NCI-H1436 treated with DMSO at 0.1 percent for 48 hours (cell line): ENCODE measurements around the gene TAS2R50.
"Not testable (repeated sequence)": the region's sequence is repeated elsewhere in the genome, so short reads cannot be mapped to it uniquely, and the experiment has no call there.

Source experiments
- DNase-seq: peaks from one replicate; lab custom pipeline; 2025; lab: John Stamatoyannopoulos, UW

The TAS2R50 gene

GRCh38 chr12:10986812-10987211, at the start of gene TAS2R50:
Gene TAS2R50, minus strand, starts transcription at chr12:10986912. Its CDS starts 52 bp downstream, at chr12:10986860.
- DNase-seq, result no peak

- DNase-seq, result not testable (repeated sequence)
Observed at GRCh38 chr12:11033959-11034358, 47.2 kb upstream of the TAS2R50 start.

GRCh38 chr12:11031307-11031706, 44.6 kb upstream of the TAS2R50 start, which contains the start of gene TAS2R31:
Gene TAS2R31, minus strand, starts transcription at chr12:11031407. Its CDS starts 72 bp downstream, at chr12:11031335.
- DNase-seq, result no peak

GRCh38 chr12:11026118-11026517, 39.4 kb upstream of the TAS2R50 start:
- no peak for DNase-seq

GRCh38 chr12:11023387-11023786, 36.7 kb upstream of the TAS2R50 start:
- DNase-seq, result no peak

GRCh38 chr12:11022520-11022919, 35.8 kb upstream of the TAS2R50 start, which contains the start of gene TAS2R19:
Gene TAS2R19, minus strand, starts transcription at chr12:11022620. Its CDS starts 49 bp downstream, at chr12:11022571.
- no peak for DNase-seq

- no peak for DNase-seq
Observed at GRCh38 chr12:11016937-11017336, 30.2 kb upstream of the TAS2R50 start.

- no peak for DNase-seq
Observed at GRCh38 chr12:11015775-11016430, 29.2 kb upstream of the TAS2R50 start.

- no peak for DNase-seq
Observed at GRCh38 chr12:11014234-11014633, 27.5 kb upstream of the TAS2R50 start.

- no peak for DNase-seq
Observed at GRCh38 chr12:11007608-11008007, 20.9 kb upstream of the TAS2R50 start.

GRCh38 chr12:10998204-10998603, 11.5 kb upstream of the TAS2R50 start, which contains the start of gene TAS2R20:
Gene TAS2R20, minus strand, starts transcription at chr12:10998304. Its CDS starts 429 bp downstream, at chr12:10997875.
- DNase-seq, result no peak

- no peak for DNase-seq
Observed at GRCh38 chr12:10994307-10994706, 7.6 kb upstream of the TAS2R50 start.

GRCh38 chr12:10989107-10989506, 2.4 kb upstream of the TAS2R50 start:
- no peak for DNase-seq

- no peak for DNase-seq
Observed at GRCh38 chr12:10982244-10982643, 4.5 kb downstream of the TAS2R50 start.

- DNase-seq, result no peak
Observed at GRCh38 chr12:10974965-10975364, 11.7 kb downstream of the TAS2R50 start.

- DNase-seq, result no peak
Observed at GRCh38 chr12:10968765-10969456, 17.8 kb downstream of the TAS2R50 start.

- DNase-seq, result no peak
Observed at GRCh38 chr12:10967409-10967808, 19.3 kb downstream of the TAS2R50 start.

- no peak for DNase-seq
Observed at GRCh38 chr12:10966314-10966713, 20.4 kb downstream of the TAS2R50 start.

GRCh38 chr12:10965476-10965875, 21.2 kb downstream of the TAS2R50 start:
- DNase-seq, result no peak

- DNase-seq, result no peak
Observed at GRCh38 chr12:10960211-10960610, 26.5 kb downstream of the TAS2R50 start.

- DNase-seq, result no peak
Observed at GRCh38 chr12:10959804-10960203, 26.9 kb downstream of the TAS2R50 start.

GRCh38 chr12:10957741-10958140, 29.0 kb downstream of the TAS2R50 start:
- DNase-seq, result no peak

GRCh38 chr12:10956085-10956484, 30.6 kb downstream of the TAS2R50 start:
- no peak for DNase-seq
